GM10847 (cell line): Measurements from ENCODE around the gene BLACAT1.

Source experiments
- POLR2A ChIP-seq: IDR thresholded peaks from 2 replicates; pipeline ENCODE4 v1.6.1; 2011; ENCODE audit not compliant: insufficient read length; ENCODE audit errors: extremely low read depth

Gene BLACAT1

GRCh38 chr1:205455581-205456382 is at the start of gene BLACAT1:
Gene BLACAT1 (minus strand): TSS chr1:205456045.
- TF ChIP-seq POLR2A: no peak

GRCh38 chr1:205505076-205505729 is 49.4 kb upstream of the BLACAT1 start:
- no peak for TF ChIP-seq POLR2A

GRCh38 chr1:205504311-205505075 is 48.6 kb upstream of the BLACAT1 start, which contains the start of gene CDK18:
Gene CDK18 (plus strand): TSS chr1:205504669. CDS start chr1:205523168, 18,499 bp downstream.
- no peak for TF ChIP-seq POLR2A

- TF ChIP-seq POLR2A: no peak
Observed at GRCh38 chr1:205502992-205503391, 47.1 kb upstream of the BLACAT1 start.

GRCh38 chr1:205502111-205502810 is 46.4 kb upstream of the BLACAT1 start:
- no peak for TF ChIP-seq POLR2A

- no peak for TF ChIP-seq POLR2A
Observed at GRCh38 chr1:205500240-205501233, 44.7 kb upstream of the BLACAT1 start.

GRCh38 chr1:205499789-205500188 is 43.9 kb upstream of the BLACAT1 start:
- no peak for TF ChIP-seq POLR2A

- TF ChIP-seq POLR2A: no peak
Observed at GRCh38 chr1:205497351-205497750, 41.5 kb upstream of the BLACAT1 start.

- TF ChIP-seq POLR2A: no peak
Observed at GRCh38 chr1:205496661-205497060, 40.8 kb upstream of the BLACAT1 start.

- no peak for TF ChIP-seq POLR2A
Observed at GRCh38 chr1:205495237-205495823, 39.5 kb upstream of the BLACAT1 start.

- TF ChIP-seq POLR2A: no peak
Observed at GRCh38 chr1:205494115-205494514, 38.3 kb upstream of the BLACAT1 start.

- no peak for TF ChIP-seq POLR2A
Observed at GRCh38 chr1:205493241-205494085, 37.6 kb upstream of the BLACAT1 start.

GRCh38 chr1:205492774-205493173 is 36.9 kb upstream of the BLACAT1 start:
- no peak for TF ChIP-seq POLR2A
